GM12892 (cell line): Measurements from ENCODE around the gene ANO1.

Experiments used
- POLR2A ChIP-seq: IDR thresholded peaks from 2 replicates; pipeline ENCODE4 v1.6.1; 2011; ENCODE audit warnings: low read depth, low read length, control low read depth
- POLR2AphosphoS5 ChIP-seq: IDR thresholded peaks from 2 replicates; pipeline ENCODE4 v1.6.1; 2011; ENCODE audit warnings: low read depth, low read length, control low read depth
- TAF1 ChIP-seq: IDR thresholded peaks from 2 replicates; pipeline ENCODE4 v1.6.1; 2011; ENCODE audit warnings: low read depth, mild to moderate bottlenecking, control low read depth, low read length, borderline replicate concordance

- TF ChIP-seq POLR2A (no peak), POLR2AphosphoS5 (no peak), TAF1 (no peak)
These were observed 107.4 kb downstream of the ANO1 start for GRCh38 chr11:70185348-70186055.
